Kidney (tissue), 14 donors: Measurements from ENCODE around the gene CARD14. TPM values are rescaled to one million over a fixed set of nuclear protein-coding genes. Genes with fewer than 3 reads are reported as not detected.
"Not testable (repeated sequence)": the region's sequence is repeated elsewhere in the genome, so short reads cannot be mapped to it uniquely, and the experiment has no call there.

ENCODE experiments used
- DNase-seq, 5 donors: peaks; one replicate each; pipeline ENCODE4 v3.0.0-alpha.2; 2013 to 2020
- FAIRE-seq: peaks from 2 replicates; lab custom pipeline; 2012; peaks lifted over from hg19 to GRCh38; lab: Jason Lieb, UNC
- H3K27ac ChIP-seq, 2 donors: one replicate each; pipeline ENCODE4 v1.7.0; 2013; ENCODE audit warnings: low read depth in 2 of 2, low read length in 2 of 2, inconsistent platforms in 1 of 2
- H3K27me3 ChIP-seq: one replicate; pipeline ENCODE4 v1.7.1; 2013; ENCODE audit warnings: low read length, inconsistent platforms; ENCODE audit not compliant: control insufficient read depth, insufficient read depth
- H3K36me3 ChIP-seq, 3 donors: one replicate each; pipeline versions ENCODE4 v1.7.0 to v1.7.1; 2013; ENCODE audit warnings: low read length in 3 of 3, control low read depth in 1 of 3, inconsistent platforms in 1 of 3; ENCODE audit not compliant: insufficient read depth in 3 of 3, control insufficient read depth in 2 of 3
- H3K4me1 ChIP-seq, 3 donors: one replicate each; pipeline versions ENCODE4 v1.7.0 to v1.7.1; 2013; ENCODE audit warnings: low read length in 3 of 3, inconsistent platforms in 1 of 3, low read depth in 1 of 3; ENCODE audit not compliant: control insufficient read depth in 2 of 3, insufficient read depth in 2 of 3
- H3K4me3 ChIP-seq, 3 donors: one replicate each; pipeline versions ENCODE4 v1.7.0 to v1.8.1; 2013; ENCODE audit warnings: low read length in 3 of 3, control low read depth in 1 of 3, inconsistent platforms in 1 of 3
- H3K9ac ChIP-seq, 3 donors: one replicate each; pipeline versions ENCODE4 v1.7.0 to v1.7.1; 2013; ENCODE audit warnings: low read length in 3 of 3, control low read depth in 1 of 3, inconsistent platforms in 1 of 3
- H3K9me3 ChIP-seq, 3 donors: one replicate each; pipeline versions ENCODE4 v1.7.0 to v1.7.1; 2013; ENCODE audit warnings: low read length in 3 of 3, control low read depth in 1 of 3, inconsistent platforms in 1 of 3; ENCODE audit not compliant: control insufficient read depth in 2 of 3, insufficient read depth in 1 of 3
- CTCF ChIP-seq: IDR thresholded peaks from 3 replicates; pipeline ENCODE4 v1.5.1; 2012; ENCODE audit warnings: mild to moderate bottlenecking, moderate library complexity, borderline replicate concordance; ENCODE audit not compliant: insufficient read depth; ENCODE audit errors: extremely low read depth
- intact Hi-C: fragments of 100-400 bp; cut with DNase I; formaldehyde crosslinking; loops from one replicate; pipeline ENCODE4 v1.11.1; 2022
- polyA plus RNA-seq: library from polyadenylated mRNA; stranded (reverse); fragments of 350-450 nt; fragmentation: Illumina TruSeq; extraction: RNeasy Lipid Tissue Mini Kit (QIAGEN cat#74804); gene quantifications from one replicate; pipeline ENCODE4 v1.2.3, GENCODE V29; 2014; ENCODE audit warnings: low read depth, low replicate concordance; ENCODE audit not compliant: insufficient read depth
- total RNA-seq: library from RNA; stranded (reverse); fragmentation: NEBNext Ultra II Directional; extraction: Animal tissue kit (Norgen Biotek cat#: 25700); gene quantifications from one replicate; pipeline ENCODE4 v1.2.1, GENCODE V29; 2021
- donor health status: control.
- donor health status: control.
- donor health status: control.
- donor health status: control.
- donor health status: control.
- donor health status: DM: yes; HTN: yes; CAD: no.
- donor health status: Normal renal cell carcinoma (clear cell type).

CARD14 gene
- total and polyA plus RNA-seq, 2 donors from 2014 or later, result 0.17 to 1.7 TPM

GRCh38 chr17:80257716-80258213 lies 87.9 kb downstream of the CARD14 start:
- peaks cover 2 to 32% (median 24%) of the 10 kb centered on the region in 3 donors for H3K4me1 ChIP-seq

GRCh38 chr17:80258296-80258695 lies 88.5 kb downstream of the CARD14 start:
- H3K4me3 ChIP-seq, DNase-seq, H3K27me3 ChIP-seq, H3K36me3 ChIP-seq, FAIRE-seq, H3K9me3 ChIP-seq, H3K9ac ChIP-seq, intact Hi-C loops, H3K27ac ChIP-seq: not testable (repeated sequence)
- peaks cover 2 to 32% (median 26%) of the 10 kb centered on the region in 3 donors for H3K4me1 ChIP-seq

More at GRCh38 chr17:80257716-80258213, 87.9 kb downstream of the CARD14 start:
- no peak for DNase-seq
- no peak for FAIRE-seq
- no peak for TF ChIP-seq CTCF
- Histone ChIP-seq H3K4me3 (no peak overlapping the region), H3K9ac (no peak overlapping the region), H3K36me3 (no peaks in the 10 kb centered on the region), H3K27me3 (no peaks in the 10 kb centered on the region), H3K27ac (no peak overlapping the region), H3K9me3 (no peaks in the 10 kb centered on the region)
- intact Hi-C loops, result no loop called here

Other genes starting within 250 kb of the CARD14 start
- gene TBC1D16, start 134.2 kb upstream of the CARD14 start, total RNA-seq, result 68.0 TPM
- 9.1 TPM for gene TBC1D16, start 134.2 kb upstream of the CARD14 start, polyA plus RNA-seq
- gene CCDC40, start 133.4 kb upstream of the CARD14 start, total RNA-seq, result 22.6 TPM
- 5.1 TPM for gene CCDC40, start 133.4 kb upstream of the CARD14 start, polyA plus RNA-seq
- gene GAA, start 68.4 kb upstream of the CARD14 start, total RNA-seq, result 62.3 TPM
- 78.7 TPM for gene GAA, start 68.4 kb upstream of the CARD14 start, polyA plus RNA-seq
- 75.0 TPM for gene EIF4A3, start 22.9 kb upstream of the CARD14 start, total RNA-seq
- gene EIF4A3, start 22.9 kb upstream of the CARD14 start, polyA plus RNA-seq, result 63.6 TPM
- 63.2 TPM for gene SGSH, start 50.3 kb downstream of the CARD14 start, total RNA-seq
- 25.9 TPM for gene SGSH, start 50.3 kb downstream of the CARD14 start, polyA plus RNA-seq
- gene SLC26A11, start 50.4 kb downstream of the CARD14 start, total RNA-seq, result 24.5 TPM
- gene SLC26A11, start 50.4 kb downstream of the CARD14 start, polyA plus RNA-seq, result 11.3 TPM
- 276 TPM for gene RNF213, start 90.8 kb downstream of the CARD14 start, total RNA-seq
- gene RNF213, start 90.8 kb downstream of the CARD14 start, polyA plus RNA-seq, result 43.4 TPM
- 28.0 TPM for gene ENDOV, start 245.1 kb downstream of the CARD14 start, total RNA-seq
- 20.3 TPM for gene ENDOV, start 245.1 kb downstream of the CARD14 start, polyA plus RNA-seq